HFFc6 (cell line): ENCODE results near the gene DGCR2. TPM values are rescaled to one million over a fixed set of nuclear protein-coding genes. Genes with fewer than 3 reads are reported as not detected.

Source experiments
- DNase-seq: peaks from one replicate; pipeline ENCODE4 v3.0.0-alpha.2; 2018
- H3K27ac Mint-ChIP-seq: 2 replicates; pipeline ENCODE4 v1.8.0; 2020; ENCODE audit warnings: mild to moderate bottlenecking, mixed read lengths
- H3K27me3 Mint-ChIP-seq: 2 replicates; pipeline ENCODE4 v1.8.0; 2021; ENCODE audit warnings: mild to moderate bottlenecking, moderate library complexity, mixed read lengths; ENCODE audit not compliant: insufficient read depth
- H3K36me3 Mint-ChIP-seq: 2 replicates; pipeline ENCODE4 v1.8.0; 2021; ENCODE audit warnings: low read depth, mixed read lengths
- H3K4me1 Mint-ChIP-seq: 2 replicates; pipeline ENCODE4 v1.8.0; 2020; ENCODE audit warnings: low read depth, mixed read lengths
- H3K4me3 Mint-ChIP-seq: 2 replicates; pipeline ENCODE4 v1.8.0; 2020; ENCODE audit warnings: mild to moderate bottlenecking, moderate library complexity, mixed read lengths
- H3K9me3 Mint-ChIP-seq: 2 replicates; pipeline ENCODE4 v1.8.0; 2020; ENCODE audit warnings: mild to moderate bottlenecking, mixed read lengths
- CTCF ChIP-seq: fragments of 200-600 bp; sonication (generic); IDR thresholded peaks from 2 replicates; pipeline ENCODE4 v1.5.0; 2021; ENCODE audit warnings: antibody characterized with exemption, mild to moderate bottlenecking
- total RNA-seq, 6 experiments: library from RNA; stranded (reverse); fragmentation: NEBNext Ultra II Directional; extraction: Animal tissue kit (Norgen Biotek cat#: 25700); gene quantifications; 2 replicates in 1 of 6; 3 replicates in 5 of 6; pipeline ENCODE4 v1.2.3, GENCODE V29; 2021

Gene DGCR2
- total RNA-seq, 6 experiments from 2014 or later: 46.1 to 57.9 (median 53.7) TPM

GRCh38 chr22:19148417-19149046 is 26.3 kb upstream of the DGCR2 start:
- Mint-ChIP-seq H3K9me3 (peaks cover 5% of the 10 kb centered on the region; the same call in 1 of the 2 replicates), H3K27me3 (peaks cover 48% of the 10 kb centered on the region), H3K27ac (no peak overlapping the region), H3K4me1 (peaks cover 14% of the 10 kb centered on the region), H3K36me3 (peaks cover 14% of the 10 kb centered on the region), H3K4me3 (no peak overlapping the region)
- DNase-seq: no peak
- no peak for TF ChIP-seq CTCF

- Mint-ChIP-seq H3K36me3 (peaks cover 14% of the 10 kb centered on the region), H3K4me3 (no peak overlapping the region), H3K9me3 (peaks cover 5% of the 10 kb centered on the region; the same call in 1 of the 2 replicates), H3K4me1 (peaks cover 18% of the 10 kb centered on the region), H3K27me3 (peaks cover 36% of the 10 kb centered on the region), H3K27ac (no peak overlapping the region)
- no peak for DNase-seq
- no peak for TF ChIP-seq CTCF
These were observed 25.1 kb upstream of the DGCR2 start for GRCh38 chr22:19147195-19147780.

- Mint-ChIP-seq H3K27me3 (peaks cover 27% of the 10 kb centered on the region), H3K4me3 (no peak overlapping the region), H3K9me3 (peaks cover 5% of the 10 kb centered on the region; the same call in 1 of the 2 replicates), H3K4me1 (peaks cover 18% of the 10 kb centered on the region), H3K36me3 (peaks cover 8% of the 10 kb centered on the region), H3K27ac (no peak overlapping the region)
- no peak for DNase-seq
- no peak for TF ChIP-seq CTCF
These were observed 24.2 kb upstream of the DGCR2 start for GRCh38 chr22:19146215-19146968.

- Mint-ChIP-seq H3K4me1 (peaks cover 18% of the 10 kb centered on the region), H3K4me3 (peak overlapping the region; percentile 96), H3K36me3 (peaks cover 8% of the 10 kb centered on the region), H3K27me3 (peaks cover 18% of the 10 kb centered on the region), H3K9me3 (no peaks in the 10 kb centered on the region), H3K27ac (peak overlapping the region; percentile 89)
- peak; percentile 11 for DNase-seq
- no peak for TF ChIP-seq CTCF
These were observed 21.8 kb upstream of the DGCR2 start for GRCh38 chr22:19143967-19144400.

- Mint-ChIP-seq H3K9me3 (no peaks in the 10 kb centered on the region), H3K27ac (no peak overlapping the region), H3K36me3 (peaks cover 8% of the 10 kb centered on the region), H3K27me3 (peaks cover 10% of the 10 kb centered on the region), H3K4me1 (peaks cover 18% of the 10 kb centered on the region), H3K4me3 (peak overlapping the region; percentile 96)
- TF ChIP-seq CTCF: no peak
- DNase-seq: no peak
These were observed 21.0 kb upstream of the DGCR2 start for GRCh38 chr22:19143212-19143611.
